OCI-LY1 (cell line): ENCODE data around the gene KAT6B.

Experiments used
- H2AFZ ChIP-seq: fragments of 200-600 bp; sonication (generic), shearing (Covaris generic); 2 replicates; pipeline ENCODE4 v1.6.0; 2014; ENCODE audit warnings: antibody characterized with exemption, mild to moderate bottlenecking, low read length
- H3F3A ChIP-seq: fragments of 200-600 bp; sonication (generic), shearing (Covaris generic); 2 replicates; pipeline ENCODE4 v1.6.0; 2014; ENCODE audit warnings: mild to moderate bottlenecking, antibody characterized with exemption, low read length, moderate library complexity; ENCODE audit not compliant: insufficient read depth
- H3K27ac ChIP-seq: fragments of 200-600 bp; sonication (generic); 2 replicates; pipeline ENCODE4 v1.5.1; 2014; ENCODE audit warnings: low read length, mixed run types, mild to moderate bottlenecking, low read depth; ENCODE audit not compliant: poor library complexity, severe bottlenecking
- H3K27me3 ChIP-seq: fragments of 200-600 bp; sonication (generic); 2 replicates; pipeline ENCODE4 v1.6.0; 2014; ENCODE audit warnings: antibody characterized with exemption, mild to moderate bottlenecking, low read length, moderate library complexity; ENCODE audit not compliant: insufficient read depth
- H3K36me3 ChIP-seq: fragments of 200-600 bp; sonication (generic); 2 replicates; pipeline ENCODE4 v1.6.1; 2014; ENCODE audit warnings: mild to moderate bottlenecking, antibody characterized with exemption, low read length, moderate library complexity, mixed read lengths; ENCODE audit not compliant: insufficient read depth
- H3K4me1 ChIP-seq: fragments of 200-600 bp; sonication (generic); 2 replicates; pipeline ENCODE4 v1.5.1; 2014; ENCODE audit warnings: mild to moderate bottlenecking, low read length, moderate library complexity; ENCODE audit not compliant: insufficient read depth, severe bottlenecking
- H3K4me2 ChIP-seq: fragments of 200-600 bp; sonication (generic), shearing (Covaris generic); 2 replicates; pipeline ENCODE4 v1.6.1; 2014; ENCODE audit warnings: low read length
- H3K4me3 ChIP-seq: fragments of 200-600 bp; sonication (generic); 2 replicates; pipeline ENCODE4 v1.5.1; 2014; ENCODE audit warnings: low read length, low read depth, mild to moderate bottlenecking, mixed read lengths; ENCODE audit not compliant: poor library complexity, severe bottlenecking
- H3K79me2 ChIP-seq: fragments of 200-600 bp; shearing (Covaris generic); 2 replicates; pipeline ENCODE4 v1.6.1; 2016; ENCODE audit warnings: mixed run types, low read length, mixed read lengths; ENCODE audit not compliant: insufficient read depth
- H3K9ac ChIP-seq: fragments of 200-600 bp; sonication (generic), shearing (Covaris generic); 2 replicates; pipeline ENCODE4 v1.6.1; 2014; ENCODE audit warnings: mild to moderate bottlenecking, low read length, mixed read lengths
- H3K9me2 ChIP-seq: fragments of 200-600 bp; sonication (generic), shearing (Covaris generic); 2 replicates; pipeline ENCODE4 v1.6.1; 2014; ENCODE audit warnings: low read depth, mild to moderate bottlenecking, low read length, mixed read lengths
- H3K9me3 ChIP-seq: fragments of 200-600 bp; shearing (Covaris generic); 2 replicates; pipeline ENCODE4 v1.6.1; 2014; ENCODE audit warnings: low read length, mixed read lengths
- H4K20me1 ChIP-seq: fragments of 200-600 bp; sonication (generic), shearing (Covaris generic); 2 replicates; pipeline ENCODE4 v1.6.0; 2016; ENCODE audit warnings: mild to moderate bottlenecking, low read length; ENCODE audit not compliant: insufficient read depth
- EZH2 ChIP-seq: fragments of 200-600 bp; sonication (generic), shearing (Covaris generic); IDR thresholded peaks from 2 replicates; pipeline ENCODE4 v1.8.0; 2017; ENCODE audit warnings: borderline replicate concordance, mixed run types, mild to moderate bottlenecking, antibody characterized with exemption, low read length, moderate library complexity, mixed read lengths
- TF ChIP-seq, protein P1 (sequence below): fragments of 200-600 bp; sonication (generic), shearing (Covaris generic); IDR thresholded peaks from 2 replicates; pipeline ENCODE4 v1.5.1; 2017; ENCODE audit warnings: mild to moderate bottlenecking, antibody characterized with exemption, low read length, moderate library complexity, mixed read lengths

The KAT6B gene

DNA sequence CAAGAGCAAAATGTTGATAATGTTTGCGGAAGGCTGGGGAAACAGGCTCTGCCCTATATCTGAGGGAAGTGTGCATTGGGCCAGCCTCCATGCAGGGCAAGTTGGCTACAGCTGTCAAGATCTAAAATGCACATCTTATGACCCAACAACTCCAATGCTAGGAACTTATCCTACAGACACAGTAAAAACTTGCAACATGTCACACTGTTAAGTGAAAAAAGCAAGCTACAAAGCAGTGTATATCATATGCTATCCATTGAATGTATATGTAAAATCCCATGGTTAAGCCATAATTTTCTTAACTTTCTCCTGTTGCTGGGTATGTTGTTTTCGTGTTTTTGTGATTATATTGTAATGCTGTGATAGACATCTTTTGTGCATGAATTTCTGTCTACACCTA is 16.3 kb upstream of the KAT6B start:
- Histone ChIP-seq H3K9ac (no peak overlapping the region), H3K4me1 (no peaks in the 10 kb centered on the region), H3K4me2 (no peak overlapping the region), H3K27ac (no peak overlapping the region), H3K36me3 (no peaks in the 10 kb centered on the region), H3K79me2 (no peaks in the 10 kb centered on the region), H3K27me3 (no peaks in the 10 kb centered on the region), H3K9me3 (no peaks in the 10 kb centered on the region), H3K4me3 (no peak overlapping the region), H2AFZ (no peak overlapping the region), H4K20me1 (no peaks in the 10 kb centered on the region), H3F3A (no peaks in the 10 kb centered on the region), H3K9me2 (no peaks in the 10 kb centered on the region)
- TF ChIP-seq EZH2 = no peak
- TF ChIP-seq, protein P1, sequence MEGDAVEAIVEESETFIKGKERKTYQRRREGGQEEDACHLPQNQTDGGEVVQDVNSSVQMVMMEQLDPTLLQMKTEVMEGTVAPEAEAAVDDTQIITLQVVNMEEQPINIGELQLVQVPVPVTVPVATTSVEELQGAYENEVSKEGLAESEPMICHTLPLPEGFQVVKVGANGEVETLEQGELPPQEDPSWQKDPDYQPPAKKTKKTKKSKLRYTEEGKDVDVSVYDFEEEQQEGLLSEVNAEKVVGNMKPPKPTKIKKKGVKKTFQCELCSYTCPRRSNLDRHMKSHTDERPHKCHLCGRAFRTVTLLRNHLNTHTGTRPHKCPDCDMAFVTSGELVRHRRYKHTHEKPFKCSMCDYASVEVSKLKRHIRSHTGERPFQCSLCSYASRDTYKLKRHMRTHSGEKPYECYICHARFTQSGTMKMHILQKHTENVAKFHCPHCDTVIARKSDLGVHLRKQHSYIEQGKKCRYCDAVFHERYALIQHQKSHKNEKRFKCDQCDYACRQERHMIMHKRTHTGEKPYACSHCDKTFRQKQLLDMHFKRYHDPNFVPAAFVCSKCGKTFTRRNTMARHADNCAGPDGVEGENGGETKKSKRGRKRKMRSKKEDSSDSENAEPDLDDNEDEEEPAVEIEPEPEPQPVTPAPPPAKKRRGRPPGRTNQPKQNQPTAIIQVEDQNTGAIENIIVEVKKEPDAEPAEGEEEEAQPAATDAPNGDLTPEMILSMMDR = no peak

DNA sequence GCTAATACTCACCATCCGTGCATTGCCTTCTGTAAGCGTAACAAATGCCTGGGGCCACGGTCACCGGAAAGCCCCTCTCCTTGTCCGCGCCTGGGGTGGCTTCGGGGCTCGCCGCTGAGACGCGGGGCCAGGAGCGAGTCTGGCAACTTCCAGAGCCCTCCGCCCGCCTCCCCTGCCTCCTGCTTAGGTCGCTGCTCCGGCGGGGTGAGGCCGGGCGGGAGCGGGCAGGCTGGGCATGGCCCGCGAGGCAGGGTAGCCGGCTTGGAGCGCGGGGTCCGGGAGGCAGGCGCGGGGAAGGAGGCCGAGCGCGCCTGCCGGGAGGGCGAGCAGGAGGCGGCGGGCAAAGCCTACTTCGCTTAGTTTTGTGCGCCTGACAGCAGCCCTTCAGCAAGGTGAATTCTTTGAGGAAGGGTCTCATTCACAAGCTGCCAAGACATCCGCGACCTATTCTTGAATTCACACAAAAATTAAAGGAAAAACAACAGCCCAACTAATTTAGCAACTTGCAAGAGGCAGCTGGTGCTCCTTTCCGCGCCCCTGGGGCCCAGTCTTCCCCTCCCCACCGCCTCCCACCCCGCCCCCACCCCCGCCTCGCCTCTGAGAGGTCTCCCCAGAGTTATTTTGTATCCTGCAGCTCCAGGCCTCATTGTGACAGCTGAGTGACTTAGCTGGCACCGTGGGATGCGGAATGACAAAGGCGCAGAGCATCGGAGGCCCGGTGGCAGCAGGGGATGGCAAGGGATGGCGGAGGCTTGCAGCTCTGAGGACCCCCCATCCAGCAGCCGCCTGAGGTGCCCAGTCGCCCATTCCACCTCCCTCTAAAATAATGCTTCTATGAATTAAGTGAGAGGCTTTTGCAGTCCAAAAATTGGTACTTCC is 12.8 kb upstream of the KAT6B start:
- Histone ChIP-seq H3K9me2 (no peaks in the 10 kb centered on the region), H3K79me2 (no peaks in the 10 kb centered on the region), H3K4me3 (no peak overlapping the region), H3K27me3 (no peaks in the 10 kb centered on the region), H3K27ac (no peak overlapping the region), H4K20me1 (no peaks in the 10 kb centered on the region), H2AFZ (no peak overlapping the region), H3K9ac (no peak overlapping the region), H3K4me2 (no peak overlapping the region), H3K9me3 (peaks cover 10% of the 10 kb centered on the region), H3K4me1 (no peaks in the 10 kb centered on the region), H3K36me3 (no peaks in the 10 kb centered on the region), H3F3A (no peaks in the 10 kb centered on the region)
- no peak for TF ChIP-seq EZH2
- TF ChIP-seq, protein P1 = no peak

DNA sequence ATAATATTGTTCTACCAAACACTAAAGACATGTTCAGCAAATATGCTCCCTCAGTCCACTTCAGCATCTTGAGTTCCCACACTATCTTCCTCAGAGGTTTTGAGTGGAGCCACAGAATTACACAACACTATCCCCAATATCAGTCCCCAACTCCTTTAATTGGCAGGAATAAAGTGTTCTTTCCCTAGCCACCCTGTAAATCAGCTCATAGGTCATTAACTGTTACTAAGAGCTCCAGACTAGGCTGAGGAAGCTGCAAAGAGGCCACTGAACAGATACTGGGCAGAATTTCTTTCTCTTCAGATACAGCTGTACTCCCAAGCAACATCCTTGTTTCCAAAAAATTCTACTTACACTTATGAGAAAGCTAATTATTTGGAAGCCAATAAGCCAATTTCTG is 11.6 kb upstream of the KAT6B start:
- Histone ChIP-seq H3K4me1 (no peaks in the 10 kb centered on the region), H2AFZ (no peak overlapping the region), H3K27me3 (no peaks in the 10 kb centered on the region), H3K36me3 (no peaks in the 10 kb centered on the region), H3K9ac (no peak overlapping the region), H3K9me2 (no peaks in the 10 kb centered on the region), H3K27ac (no peak overlapping the region), H3K79me2 (no peaks in the 10 kb centered on the region), H3K4me2 (no peak overlapping the region), H3F3A (no peaks in the 10 kb centered on the region), H4K20me1 (no peaks in the 10 kb centered on the region), H3K4me3 (no peak overlapping the region), H3K9me3 (peaks cover 10% of the 10 kb centered on the region)
- TF ChIP-seq, protein P1 = no peak
- no peak for TF ChIP-seq EZH2
